ENCODE results near the gene ATP5PO. TPM values are rescaled to one million over a fixed set of nuclear protein-coding genes. Genes with fewer than 3 reads are reported as not detected.

The ATP5PO gene
- total RNA-seq, 1 experiment from 2014 or later = 386 TPM

GRCh38 chr21:33916200-33916567 lies 580 bp upstream of the ATP5PO start:
- ATAC-seq (no peak), DNase-seq (no peak)
- Histone ChIP-seq H3K4me1 (ENCODE audit: insufficient read depth, low read length) (peaks cover 13% of the 10 kb centered on the region), H3K9me2 (replicated peaks; ENCODE audit: low read length) (no peaks in the 10 kb centered on the region), H4K20me1 (ENCODE audit: low read length) (no peaks in the 10 kb centered on the region), H2AFZ (ENCODE audit: low read length) (peak overlapping the region; percentile 99), H3K27me3 (ENCODE audit: low read length) (no peaks in the 10 kb centered on the region), H3K4me2 (ENCODE audit: low read length) (peak overlapping the region; percentile 89), H3K9ac (ENCODE audit: low read length) (peak overlapping the region; percentile 92), H3K36me3 (ENCODE audit: low read depth, low read length) (peaks cover 19% of the 10 kb centered on the region), H3K4me3 (ENCODE audit: low read length) (peak overlapping the region; percentile 85), H3K27ac (ENCODE audit: low read length) (no peak overlapping the region), H3K79me2 (ENCODE audit: low read length) (peaks cover 42% of the 10 kb centered on the region), H3K9me3 (ENCODE audit: low read length) (no peaks in the 10 kb centered on the region), H3F3A (ENCODE audit: low read length, unreplicated experiment) (no peaks in the 10 kb centered on the region)
- POLR2A ChIA-PET (ENCODE audit: unreplicated experiment) = no interaction called here
- BruUV-seq (replicated peaks) = no TSS peak
- CTCF ChIA-PET = no interaction called here
- TF ChIP-seq EZH2phosphoT487 (IDR thresholded peaks at IDR 0.05; ENCODE audit: borderline replicate concordance, low read length) (no peak), EZH2 (IDR thresholded peaks at IDR 0.05; ENCODE audit: low read length, unreplicated experiment) (no peak), CTCF (conservative IDR thresholded peaks at IDR 0.05; ENCODE audit: low read depth, low read length) (no peak)
- intact Hi-C loops (cut with micrococcal nuclease) = no loop called here

GRCh38 chr21:33914188-33914587 lies 1.4 kb downstream of the ATP5PO start:
- Histone ChIP-seq H2AFZ (ENCODE audit: low read length) (no peak overlapping the region), H4K20me1 (ENCODE audit: low read length) (no peaks in the 10 kb centered on the region), H3F3A (ENCODE audit: low read length, unreplicated experiment) (no peaks in the 10 kb centered on the region), H3K79me2 (ENCODE audit: low read length) (peaks cover 52% of the 10 kb centered on the region), H3K4me3 (ENCODE audit: low read length) (peak overlapping the region; percentile 85), H3K36me3 (ENCODE audit: low read depth, low read length) (peaks cover 36% of the 10 kb centered on the region), H3K9ac (ENCODE audit: low read length) (peak overlapping the region; percentile 92), H3K4me1 (ENCODE audit: insufficient read depth, low read length) (peaks cover 13% of the 10 kb centered on the region), H3K27ac (ENCODE audit: low read length) (peak overlapping the region; percentile 36), H3K9me2 (replicated peaks; ENCODE audit: low read length) (no peaks in the 10 kb centered on the region), H3K4me2 (ENCODE audit: low read length) (peak overlapping the region; percentile 82), H3K27me3 (ENCODE audit: low read length) (no peaks in the 10 kb centered on the region), H3K9me3 (ENCODE audit: low read length) (no peaks in the 10 kb centered on the region)
- TF ChIP-seq CTCF (conservative IDR thresholded peaks at IDR 0.05; ENCODE audit: low read depth, low read length) = no peak
- TF ChIP-seq EZH2 (IDR thresholded peaks at IDR 0.05; ENCODE audit: low read length, unreplicated experiment) = no peak
- TF ChIP-seq EZH2phosphoT487 (IDR thresholded peaks at IDR 0.05; ENCODE audit: borderline replicate concordance, low read length) = no peak
- no TSS peak for BruUV-seq (replicated peaks)
- POLR2A ChIA-PET (ENCODE audit: unreplicated experiment) = no interaction called here
- intact Hi-C loops (cut with micrococcal nuclease) = no loop called here
- ATAC-seq (peak; percentile 15), DNase-seq (peak; percentile 50)
- CTCF ChIA-PET = interaction anchor here (0.6 kb wide), 1 partner anchor 694 kb away, joined by 4 read pairs; no protein-coding TSS in a partner anchor

GRCh38 chr21:33909756-33910155 lies 5.8 kb downstream of the ATP5PO start:
- Histone ChIP-seq H3K9me3 (ENCODE audit: low read length) (no peaks in the 10 kb centered on the region), H3F3A (ENCODE audit: low read length, unreplicated experiment) (no peaks in the 10 kb centered on the region), H3K79me2 (ENCODE audit: low read length) (peaks cover 44% of the 10 kb centered on the region), H3K27me3 (ENCODE audit: low read length) (no peaks in the 10 kb centered on the region), H3K4me1 (ENCODE audit: insufficient read depth, low read length) (peaks cover 9% of the 10 kb centered on the region; the same call in 1 of the 2 replicates), H3K9me2 (replicated peaks; ENCODE audit: low read length) (no peaks in the 10 kb centered on the region), H2AFZ (ENCODE audit: low read length) (no peak overlapping the region), H4K20me1 (ENCODE audit: low read length) (no peaks in the 10 kb centered on the region), H3K9ac (ENCODE audit: low read length) (no peak overlapping the region), H3K36me3 (ENCODE audit: low read depth, low read length) (peaks cover 71% of the 10 kb centered on the region), H3K4me2 (ENCODE audit: low read length) (no peak overlapping the region), H3K4me3 (ENCODE audit: low read length) (no peak overlapping the region), H3K27ac (ENCODE audit: low read length) (no peak overlapping the region)
- no peak for DNase-seq
- ChIA-PET POLR2A (ENCODE audit: unreplicated experiment) (no interaction called here), CTCF (no interaction called here)
- no TSS peak for BruUV-seq (replicated peaks)
- intact Hi-C loops (cut with micrococcal nuclease) = no loop called here
- TF ChIP-seq CTCF (conservative IDR thresholded peaks at IDR 0.05; ENCODE audit: low read depth, low read length) (no peak), EZH2 (IDR thresholded peaks at IDR 0.05; ENCODE audit: low read length, unreplicated experiment) (no peak), EZH2phosphoT487 (IDR thresholded peaks at IDR 0.05; ENCODE audit: borderline replicate concordance, low read length) (no peak)
- ATAC-seq = no peak
